Gastroesophageal sphincter (tissue), 3 donors: ENCODE data around the gene JAK3.

Experiments used
- CTCF ChIP-seq, 4 experiments: fragments of 200-600 bp in 2 of 4; fragments of 450-650 bp in 2 of 4; sonication (generic) in 1 of 4; IDR thresholded peaks; one replicate each; pipeline ENCODE4 v1.5.1; 2017 to 2019; ENCODE audit warnings: antibody characterized with exemption in 4 of 4, mild to moderate bottlenecking in 2 of 4, moderate library complexity in 2 of 4
- POLR2A ChIP-seq, 2 donors: fragments of 450-650 bp; IDR thresholded peaks; one replicate each; pipeline ENCODE4 v1.6.1; 2017; ENCODE audit warnings: antibody characterized with exemption in 2 of 2, mild to moderate bottlenecking in 2 of 2, moderate library complexity in 1 of 2

- no peak for TF ChIP-seq CTCF (IDR thresholded peaks at IDR 0.05)
- TF ChIP-seq POLR2A (IDR thresholded peaks at IDR 0.05), result no peak
Observed at GRCh38 chr19:17872251-17873001, 24.6 kb upstream of the JAK3 start.
